ENCODE results near the gene OR5F1. TPM values are rescaled to one million over a fixed set of nuclear protein-coding genes. Genes with fewer than 3 reads are reported as not detected.

OR5F1 gene
- not detected in 2 replicates for total RNA-seq (2021)
- not detected for Bru-seq, nascent RNA
- BruChase-seq, experiment 1, labeled RNA remaining after a 2-hour chase, result not detected
- BruChase-seq, experiment 2, labeled RNA remaining after a 6-hour chase, result not detected
- long read RNA-seq, result 0 reads

DNA sequence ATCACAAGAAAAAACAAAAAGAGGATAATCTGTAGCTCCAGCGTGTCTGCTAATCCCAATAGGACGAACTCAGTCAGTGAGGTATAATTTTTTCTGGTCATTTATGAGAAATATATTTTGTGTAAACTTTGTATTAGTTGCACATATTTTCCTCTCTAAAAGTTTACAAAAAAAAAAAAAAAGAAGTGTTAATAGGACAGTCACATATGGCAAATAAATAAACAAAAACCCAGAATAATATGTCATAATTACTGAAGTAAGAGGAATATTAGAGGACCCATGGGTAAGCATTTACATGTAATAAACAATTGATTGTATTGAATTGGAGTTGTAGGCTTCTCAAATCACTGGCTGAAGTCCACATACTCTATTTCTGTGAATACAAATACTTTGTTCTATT is at the start of gene OR5F1:
Gene OR5F1 (minus strand): TSS at position 101 of the 400 bp plus-strand sequence. CDS start 0 bp downstream, at position 101.
- no peak within 1 kb of the TSS for H3K4me2 ChIP-seq
- H3K4me3 ChIP-seq, result no peak within 1 kb of the TSS
- BruUV-seq (replicated peaks), result no TSS peak
- intact Hi-C loops (cut with micrococcal nuclease; ENCODE audit: unreplicated experiment), result no loop called here
- no peaks in the 10 kb centered on the region for H3K79me2 ChIP-seq (ENCODE audit: low read depth)
- no peak for TF ChIP-seq EZH2 (IDR thresholded peaks at IDR 0.05; ENCODE audit: low read depth)
- TF ChIP-seq, protein P1, sequence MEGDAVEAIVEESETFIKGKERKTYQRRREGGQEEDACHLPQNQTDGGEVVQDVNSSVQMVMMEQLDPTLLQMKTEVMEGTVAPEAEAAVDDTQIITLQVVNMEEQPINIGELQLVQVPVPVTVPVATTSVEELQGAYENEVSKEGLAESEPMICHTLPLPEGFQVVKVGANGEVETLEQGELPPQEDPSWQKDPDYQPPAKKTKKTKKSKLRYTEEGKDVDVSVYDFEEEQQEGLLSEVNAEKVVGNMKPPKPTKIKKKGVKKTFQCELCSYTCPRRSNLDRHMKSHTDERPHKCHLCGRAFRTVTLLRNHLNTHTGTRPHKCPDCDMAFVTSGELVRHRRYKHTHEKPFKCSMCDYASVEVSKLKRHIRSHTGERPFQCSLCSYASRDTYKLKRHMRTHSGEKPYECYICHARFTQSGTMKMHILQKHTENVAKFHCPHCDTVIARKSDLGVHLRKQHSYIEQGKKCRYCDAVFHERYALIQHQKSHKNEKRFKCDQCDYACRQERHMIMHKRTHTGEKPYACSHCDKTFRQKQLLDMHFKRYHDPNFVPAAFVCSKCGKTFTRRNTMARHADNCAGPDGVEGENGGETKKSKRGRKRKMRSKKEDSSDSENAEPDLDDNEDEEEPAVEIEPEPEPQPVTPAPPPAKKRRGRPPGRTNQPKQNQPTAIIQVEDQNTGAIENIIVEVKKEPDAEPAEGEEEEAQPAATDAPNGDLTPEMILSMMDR (conservative IDR thresholded peaks at IDR 0.05), result no peak
- H3K27me3 ChIP-seq (ENCODE audit: insufficient read depth, low read depth), result no peaks in the 10 kb centered on the region
- H3K9me3 ChIP-seq (ENCODE audit: insufficient read depth, low read depth), result no peaks in the 10 kb centered on the region
- CTCF ChIA-PET, result no interaction called here
- DNase-seq, result no peak
- H3K36me3 ChIP-seq (ENCODE audit: low read depth), result no peaks in the 10 kb centered on the region
- H2AFZ ChIP-seq, result no peak within 1 kb of the TSS
- no peaks in the 10 kb centered on the region for H3F3A ChIP-seq (ENCODE audit: insufficient read depth, low read depth)
- H3K9me2 ChIP-seq (ENCODE audit: insufficient read depth), result no peaks in the 10 kb centered on the region
- H3K27ac ChIP-seq, result no peak within 1 kb of the TSS
- POLR2A ChIA-PET (ENCODE audit: unreplicated experiment), result no interaction called here
- H4K20me1 ChIP-seq (ENCODE audit: insufficient read depth), result no peaks in the 10 kb centered on the region
- H3K4me1 ChIP-seq (replicated peaks; ENCODE audit: insufficient read depth), result no peaks in the 10 kb centered on the region

DNA sequence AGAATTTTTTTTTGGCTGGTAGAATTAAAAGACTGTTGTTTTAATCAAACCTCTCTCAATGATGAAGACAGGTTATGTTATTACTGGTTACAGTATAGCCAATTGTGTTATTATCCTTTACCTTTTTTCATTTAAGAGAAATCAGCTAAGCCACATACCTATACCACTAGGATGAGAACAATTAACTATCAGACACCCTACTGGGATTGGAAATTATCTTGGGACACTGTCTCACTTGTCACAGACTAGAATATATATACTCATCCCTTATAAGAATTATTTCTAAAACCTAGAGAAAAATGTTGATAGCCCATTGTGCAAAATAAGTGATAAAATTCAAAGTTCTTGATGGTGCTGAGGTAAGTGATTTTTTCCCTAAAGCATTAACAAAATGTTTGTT is 32.9 kb upstream of the OR5F1 start, which contains the start of gene OR5AS1:
Gene OR5AS1 (plus strand): TSS at position 301 of the 400 bp plus-strand sequence. CDS start 2,765 bp downstream, outside the sequence.
- no peaks in the 10 kb centered on the region for H3K9me2 ChIP-seq (ENCODE audit: insufficient read depth)
- H3K27ac ChIP-seq, result no peak within 1 kb of the TSS
- intact Hi-C loops (cut with micrococcal nuclease; ENCODE audit: unreplicated experiment), result no loop called here
- POLR2A ChIA-PET (ENCODE audit: unreplicated experiment), result no interaction called here
- no peak within 1 kb of the TSS for H3K4me2 ChIP-seq
- DNase-seq, result no peak
- no TSS peak for BruUV-seq (replicated peaks)
- no peak within 1 kb of the TSS for H3K4me3 ChIP-seq
- CTCF ChIA-PET, result no interaction called here
- no peaks in the 10 kb centered on the region for H3F3A ChIP-seq (ENCODE audit: insufficient read depth, low read depth)
- H3K36me3 ChIP-seq (ENCODE audit: low read depth), result no peaks in the 10 kb centered on the region
- no peaks in the 10 kb centered on the region for H3K9me3 ChIP-seq (ENCODE audit: insufficient read depth, low read depth)
- H2AFZ ChIP-seq, result no peak within 1 kb of the TSS
- peaks cover 3% of the 10 kb centered on the region; the same call in 1 of the 2 replicates for H4K20me1 ChIP-seq (ENCODE audit: insufficient read depth)
- no peaks in the 10 kb centered on the region for H3K4me1 ChIP-seq (replicated peaks; ENCODE audit: insufficient read depth)
- no peak for TF ChIP-seq EZH2 (IDR thresholded peaks at IDR 0.05; ENCODE audit: low read depth)
- TF ChIP-seq, protein P1 (conservative IDR thresholded peaks at IDR 0.05), result no peak
- H3K27me3 ChIP-seq (ENCODE audit: insufficient read depth, low read depth), result no peaks in the 10 kb centered on the region
- H3K79me2 ChIP-seq (ENCODE audit: low read depth), result no peaks in the 10 kb centered on the region

DNA sequence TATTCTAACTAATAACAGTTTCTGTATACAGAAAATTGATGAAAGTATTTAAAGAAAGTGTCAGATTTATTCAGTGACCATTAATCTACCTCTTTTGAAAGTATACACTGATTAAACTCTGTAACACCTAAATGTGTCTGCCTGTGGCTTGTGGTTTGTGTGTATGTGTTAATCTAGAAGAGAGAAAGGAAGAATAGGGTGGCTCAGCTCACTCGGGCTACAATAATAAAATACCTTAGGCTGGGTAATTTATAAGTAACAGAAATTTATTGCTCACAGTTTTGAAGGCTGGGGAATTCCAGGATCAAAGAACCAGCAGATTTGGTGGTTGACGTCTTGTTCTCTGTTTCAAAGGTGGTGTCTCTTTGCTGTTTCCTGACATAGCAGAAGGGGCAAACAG is 19.4 kb upstream of the OR5F1 start:
- Histone ChIP-seq H3K27me3 (ENCODE audit: insufficient read depth, low read depth) (peaks cover 11% of the 10 kb centered on the region; the same call in 1 of the 2 replicates), H3K9me3 (ENCODE audit: insufficient read depth, low read depth) (no peaks in the 10 kb centered on the region), H3K9me2 (ENCODE audit: insufficient read depth) (0 out of 2 replicates have a peak, but pooled peaks cover 4% of the 10 kb centered on the region), H3K27ac (no peak overlapping the region), H3K4me1 (replicated peaks; ENCODE audit: insufficient read depth) (no peaks in the 10 kb centered on the region), H3K79me2 (ENCODE audit: low read depth) (no peaks in the 10 kb centered on the region), H2AFZ (no peak overlapping the region), H3K36me3 (ENCODE audit: low read depth) (no peaks in the 10 kb centered on the region), H3F3A (ENCODE audit: insufficient read depth, low read depth) (no peaks in the 10 kb centered on the region), H3K4me2 (no peak overlapping the region), H4K20me1 (ENCODE audit: insufficient read depth) (no peaks in the 10 kb centered on the region), H3K4me3 (no peak overlapping the region)
- no peak for DNase-seq
- ChIA-PET CTCF (no interaction called here), POLR2A (ENCODE audit: unreplicated experiment) (no interaction called here)
- TF ChIP-seq, protein P1 (conservative IDR thresholded peaks at IDR 0.05), result no peak
- no peak for TF ChIP-seq EZH2 (IDR thresholded peaks at IDR 0.05; ENCODE audit: low read depth)
- BruUV-seq (replicated peaks), result no TSS peak
- intact Hi-C loops (cut with micrococcal nuclease; ENCODE audit: unreplicated experiment), result no loop called here

Measured in PC-9 (cell line).